ENCODE data around the gene TP63.

- TF ChIP-seq CTCF (IDR thresholded peaks at IDR 0.05) (no peak), POLR2A (IDR thresholded peaks at IDR 0.05) (no peak)
Measured at GRCh38 chr3:189812806-189813465, 181.7 kb downstream of the TP63 start.

All from Peyer's patch (tissue), 4 donors.